K562 (cell line): ENCODE results near the gene ELOVL5. TPM values are rescaled to one million over a fixed set of nuclear protein-coding genes. Genes with fewer than 3 reads are reported as not detected.

Source experiments
- ATAC-seq: fragments of 200-7000 bp; cut with Tn5 transposase; 3 replicates; pipeline ENCODE4 v1.9.1; 2020; ENCODE audit warnings: moderate library complexity
- BruUV-seq: library from RNA; stranded (reverse); fragments of 400-500 nt; replicated peaks from 2 replicates; lab custom pipeline; 2021; lab: Mats Ljungman, UMichigan
- CTCF ChIA-PET: fragments of 300-600 bp; formaldehyde crosslinking; extraction: SDS; loops from one replicate; lab custom pipeline; 2021; ENCODE audit warnings: low intra/inter-chr PET ratio; lab: Yijun Ruan, JAX
- POLR2A ChIA-PET: fragments of 300-600, 350-650 bp; sonication (Branson Sonifier 250); formaldehyde crosslinking; extraction: SDS; loops from one replicate; lab custom pipeline; 2021; ENCODE audit warnings: antibody characterized with exemption, inconsistent platforms; lab: Yijun Ruan, JAX
- DNase-seq, 4 experiments: peaks; one replicate each; pipeline versions ENCODE4 v3.0.0 to v3.0.0-alpha.2; 2011 to 2018; ENCODE audit warnings: low spot score in 3 of 4, mixed read lengths in 3 of 4; ENCODE audit errors: extremely low read depth in 1 of 4
- FAIRE-seq: peaks from 2 replicates; lab custom pipeline; 2011; peaks lifted over from hg19 to GRCh38; lab: Jason Lieb, UNC
- H2AFZ ChIP-seq: 2 replicates; pipeline ENCODE4 v1.6.0; 2011; ENCODE audit warnings: low read depth, low read length, control low read depth, inconsistent platforms
- H3K27ac ChIP-seq: fragments of 200-600 bp; 3 replicates; pipeline ENCODE4 v1.8.0; 2011; ENCODE audit warnings: low read depth, mild to moderate bottlenecking, control low read depth, inconsistent platforms, low read length, moderate library complexity, mixed read lengths; ENCODE audit errors: extremely low read depth
- H3K27me3 ChIP-seq, 2 experiments: fragments of 300-600 bp in 1 of 2; 2 replicates in 1 of 2; 3 replicates in 1 of 2; pipeline versions ENCODE4 v1.6.0 to v1.8.0; 2011; ENCODE audit warnings: inconsistent platforms in 2 of 2, low read length in 2 of 2, mild to moderate bottlenecking in 1 of 2, mixed read lengths in 1 of 2, moderate library complexity in 1 of 2; ENCODE audit not compliant: control insufficient read depth in 2 of 2, insufficient read depth in 2 of 2
- H3K36me3 ChIP-seq: fragments of 300-600 bp; 3 replicates; pipeline ENCODE4 v1.8.0; 2011; ENCODE audit warnings: mild to moderate bottlenecking, low read length, inconsistent platforms; ENCODE audit not compliant: control insufficient read depth, insufficient read depth
- H3K4me1 ChIP-seq, 2 experiments: fragments of 200-600 bp in 1 of 2; replicated peaks in 1 of 2; 2 replicates in 1 of 2; 3 replicates in 1 of 2; pipeline versions ENCODE4 v1.5.1 to v1.8.0; 2011; ENCODE audit warnings: inconsistent platforms in 2 of 2, low read length in 2 of 2, mild to moderate bottlenecking in 1 of 2, mixed read lengths in 1 of 2, moderate library complexity in 1 of 2; ENCODE audit not compliant: control insufficient read depth in 2 of 2, insufficient read depth in 2 of 2
- H3K4me2 ChIP-seq: 2 replicates; pipeline ENCODE4 v1.6.1; 2011; ENCODE audit warnings: low read length, control low read depth, inconsistent platforms, mixed read lengths; ENCODE audit not compliant: insufficient read depth
- H3K4me3 ChIP-seq: fragments of 200-600 bp; sonication (generic), shearing (Covaris generic); 2 replicates; pipeline ENCODE4 v1.5.1; 2016; ENCODE audit warnings: control low read depth, inconsistent platforms
- H3K79me2 ChIP-seq: fragments of 200-600 bp; 3 replicates; pipeline ENCODE4 v1.8.0; 2011; ENCODE audit warnings: low read length, inconsistent platforms; ENCODE audit not compliant: control insufficient read depth, insufficient read depth
- H3K9ac ChIP-seq, 2 experiments: 2 replicates each; pipeline versions ENCODE4 v1.6.0 to v1.6.1; 2011; ENCODE audit warnings: low read depth in 2 of 2, low read length in 2 of 2, control low read depth in 1 of 2, inconsistent platforms in 1 of 2, mild to moderate bottlenecking in 1 of 2, mixed read lengths in 1 of 2; ENCODE audit not compliant: insufficient read depth in 1 of 2
- H3K9me1 ChIP-seq: one replicate; pipeline ENCODE4 v1.6.0; 2011; ENCODE audit warnings: inconsistent platforms, mild to moderate bottlenecking, low read length, moderate library complexity; ENCODE audit not compliant: control insufficient read depth, insufficient read depth
- H3K9me3 ChIP-seq: replicated peaks from 2 replicates; pipeline ENCODE4 v1.5.1; 2011; ENCODE audit warnings: low read depth, low read length, inconsistent platforms; ENCODE audit not compliant: control insufficient read depth, insufficient read depth
- H4K20me1 ChIP-seq: replicated peaks from 2 replicates; pipeline ENCODE4 v1.6.1; 2011; ENCODE audit warnings: low read length, inconsistent platforms, mixed read lengths; ENCODE audit not compliant: control insufficient read depth, insufficient read depth
- CEBPB ChIP-seq: fragments of 450-650 bp; IDR thresholded peaks from 2 replicates; pipeline ENCODE4 v1.6.1; 2016; ENCODE audit warnings: missing genetic modification characterization, missing compliant biosample characterization
- CEBPG ChIP-seq, 3 experiments: fragments of 200-800 bp in 1 of 3; sonication (Bioruptor generic) in 1 of 3; sonication (generic) in 1 of 3; formaldehyde crosslinking in 1 of 3; IDR thresholded peaks in 2 of 3; conservative IDR thresholded peaks in 1 of 3; 2 replicates each; pipeline versions ENCODE4 v1.6.1 to v1.8.0; 2016 to 2022; ENCODE audit warnings: missing compliant biosample characterization in 2 of 3, missing genetic modification characterization in 2 of 3, mild to moderate bottlenecking in 1 of 3, missing genetic modification reagents in 1 of 3
- MED1 ChIP-seq: sonication (generic); formaldehyde crosslinking; IDR thresholded peaks from 2 replicates; pipeline ENCODE4 v1.8.1; 2023; ENCODE audit warnings: missing genetic modification reagents, borderline replicate concordance
- POLR2AphosphoS5 ChIP-seq: IDR thresholded peaks from 2 replicates; pipeline ENCODE4 v1.6.1; 2011; ENCODE audit warnings: mild to moderate bottlenecking, low read depth, low read length, moderate library complexity; ENCODE audit not compliant: control insufficient read depth, insufficient read depth
- TRIM28 ChIP-seq: fragments of 450-650 bp; IDR thresholded peaks from 2 replicates; pipeline ENCODE4 v1.6.1; 2017
- WGBS: fragments of 100-300 bp; shearing (Covaris generic); methylation state at CpG from one replicate; pipeline ENCODE4 v1.1.6; 2016; ENCODE audit warnings: low coverage, mixed read lengths; ENCODE audit not compliant: insufficient coverage; ENCODE audit errors: missing lambda C conversion rate; 5-methylcytosine and 5-hydroxymethylcytosine counted together
- in situ Hi-C: fragments of 300-500 bp; cut with MboI; formaldehyde crosslinking; loops from 4 replicates; pipeline ENCODE4 v1.15.0; 2018; ENCODE audit warnings: inconsistent platforms, mixed read lengths
- intact Hi-C: fragments of 100-400 bp; cut with micrococcal nuclease; formaldehyde crosslinking; loops from 2 replicates; pipeline ENCODE4 v1.14.2; 2022
- polyA plus RNA-seq, 8 experiments: library from polyadenylated mRNA; depleted of rRNA in 4 of 8; stranded (reverse) in 5 of 8; unstranded in 3 of 8; fragments of >200 nt; fragmentation: Nextera tagmentation in 2 of 8; fragmentation: Illumina TruSeq in 1 of 8; extraction: Ambion mirVana in 2 of 8; extraction: Trizol in 1 of 8; gene quantifications; 2 replicates each; pipeline versions ENCODE4 v1.2.1 to v1.2.3, GENCODE V29; 2011 to 2014; ENCODE audit warnings: inconsistent platforms in 1 of 8, missing spikeins in 1 of 8
- total RNA-seq, 7 experiments: library from RNA; depleted of rRNA in 6 of 7; stranded (reverse); fragments of >200 nt in 6 of 7; fragmentation: Illumina TruSeq in 2 of 7; extraction: Trizol in 2 of 7; gene quantifications; 2 replicates each; pipeline versions ENCODE4 v1.2.1 to v1.2.3, GENCODE V29; 2011 to 2021; ENCODE audit warnings: low replicate concordance in 1 of 7
- TF ChIP-seq, protein P1 (sequence below): fragments of 450-650 bp; IDR thresholded peaks from 2 replicates; pipeline ENCODE4 v1.6.1; 2017; ENCODE audit warnings: mild to moderate bottlenecking, moderate library complexity

Gene ELOVL5
- total and polyA plus RNA-seq, 9 of the 15 experiments (the other 6 are each of a cell fraction or from before 2014, with no cell fraction given): 70.6 to 245 (median 132) TPM

DNA sequence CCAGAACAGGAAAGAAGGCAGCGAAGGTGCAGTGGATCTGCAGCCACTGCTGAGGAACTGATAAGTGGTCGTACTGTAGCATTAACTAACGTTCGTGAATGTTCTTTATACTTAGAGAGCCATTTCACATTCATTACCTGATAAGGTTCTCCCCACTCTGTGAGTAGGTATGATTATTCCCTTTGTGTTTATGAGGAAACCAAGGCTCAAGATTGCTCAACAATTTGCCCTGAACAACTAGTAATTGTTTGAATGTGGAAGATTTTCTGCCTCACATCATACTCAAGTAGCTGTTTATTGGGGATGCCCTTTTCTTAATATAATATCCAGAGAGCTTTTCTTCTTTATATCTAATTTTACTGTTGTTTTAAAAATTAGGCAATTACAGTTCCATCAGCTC lies 24.9 kb upstream of the ELOVL5 start:
- no peaks in the 10 kb centered on the region for H3K79me2 ChIP-seq
- POLR2A ChIA-PET: no interaction called here
- no peaks in the 10 kb centered on the region; a peak in 1 of 5 replicates for H3K27me3 ChIP-seq
- no TSS peak for BruUV-seq
- no peak overlapping the region for H3K4me3 ChIP-seq
- peak overlapping the region; percentile 64; the same call in 1 of the 2 replicates for H2AFZ ChIP-seq
- CTCF ChIA-PET: no interaction called here
- ATAC-seq (peak; percentile 57; the same call in 2 of the 3 replicates), FAIRE-seq (no peak)
- 4% methylated on average over 4 of the region's 4 CpGs for WGBS
- in situ Hi-C loops: no loop called here
- no peaks in the 10 kb centered on the region for H3K9me3 ChIP-seq
- TF ChIP-seq MED1 (CRISPR knock-in tag) (no peak), CEBPB (tag) (peak; percentile 69; the same call in 1 of the 2 replicates), CEBPG (CRISPR knock-in tag; IDR thresholded peaks at IDR 0.05) (no peak), CEBPG (tag; conservative IDR thresholded peaks at IDR 0.05 in 1 of 2, IDR thresholded peaks at IDR 0.05 in 1 of 2) (peak; percentile 49 to 63; a peak in 2 of 4 replicates), TRIM28 (no peak), POLR2AphosphoS5 (no peak)
- TF ChIP-seq, protein P1, sequence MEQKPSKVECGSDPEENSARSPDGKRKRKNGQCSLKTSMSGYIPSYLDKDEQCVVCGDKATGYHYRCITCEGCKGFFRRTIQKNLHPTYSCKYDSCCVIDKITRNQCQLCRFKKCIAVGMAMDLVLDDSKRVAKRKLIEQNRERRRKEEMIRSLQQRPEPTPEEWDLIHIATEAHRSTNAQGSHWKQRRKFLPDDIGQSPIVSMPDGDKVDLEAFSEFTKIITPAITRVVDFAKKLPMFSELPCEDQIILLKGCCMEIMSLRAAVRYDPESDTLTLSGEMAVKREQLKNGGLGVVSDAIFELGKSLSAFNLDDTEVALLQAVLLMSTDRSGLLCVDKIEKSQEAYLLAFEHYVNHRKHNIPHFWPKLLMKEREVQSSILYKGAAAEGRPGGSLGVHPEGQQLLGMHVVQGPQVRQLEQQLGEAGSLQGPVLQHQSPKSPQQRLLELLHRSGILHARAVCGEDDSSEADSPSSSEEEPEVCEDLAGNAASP: no peak
- TF ChIP-seq, all 486 proteins: peak for 2
- Histone ChIP-seq H3K9me1 (no peaks in the 10 kb centered on the region), H3K9ac (no peak overlapping the region), H3K4me2 (no peak overlapping the region), H3K36me3 (no peaks in the 10 kb centered on the region), H4K20me1 (no peaks in the 10 kb centered on the region), H3K4me1 (no peaks in the 10 kb centered on the region), H3K27ac (no peak overlapping the region)
- no peak for DNase-seq
- intact Hi-C loops: no loop called here
